HL-60/S4 (cell line): ENCODE measurements around the gene ZFAND2A.
"Not testable (repeated sequence)": the region's sequence is repeated elsewhere in the genome, so short reads cannot be mapped to it uniquely, and the experiment has no call there.

ENCODE experiments used
- in situ Hi-C: fragments of 300-500 bp; cut with MboI; formaldehyde crosslinking; loops from 2 replicates; pipeline ENCODE4 v1.14.3; 2022; ENCODE audit warnings: low sequenced_read_pairs

The ZFAND2A gene

DNA sequence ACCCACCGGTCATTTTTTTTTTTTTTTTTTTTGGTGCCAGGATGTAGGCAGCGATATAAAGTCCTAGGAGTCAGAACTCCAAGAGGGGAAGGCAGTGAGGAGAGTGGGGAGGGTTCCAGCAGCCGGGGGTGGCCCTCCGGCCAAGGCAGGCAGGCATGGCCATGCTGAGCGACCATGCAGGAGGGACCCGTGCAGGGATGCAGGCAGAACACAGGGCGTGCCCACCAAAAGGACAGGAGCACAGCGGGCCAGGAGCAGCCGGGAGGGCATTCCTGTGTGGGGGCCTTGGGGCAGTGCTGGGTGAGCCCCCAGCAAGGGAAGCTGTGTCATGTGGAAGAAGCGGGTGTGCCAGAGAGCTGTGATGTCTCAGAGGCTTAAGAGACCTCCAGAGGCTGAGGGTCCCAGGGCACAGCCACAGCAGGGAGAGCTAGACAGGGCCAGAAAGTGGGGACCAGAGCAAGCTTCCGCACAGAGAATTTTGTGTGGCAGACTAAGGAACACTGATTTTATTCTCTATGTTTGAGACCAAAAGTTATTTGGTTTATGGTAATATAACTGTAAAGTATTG, 5.7 kb downstream of the ZFAND2A start:
- in situ Hi-C loops = loop anchor here (10.0 kb wide), 1 partner anchor 159 kb away; no protein-coding TSS in a partner anchor

DNA sequence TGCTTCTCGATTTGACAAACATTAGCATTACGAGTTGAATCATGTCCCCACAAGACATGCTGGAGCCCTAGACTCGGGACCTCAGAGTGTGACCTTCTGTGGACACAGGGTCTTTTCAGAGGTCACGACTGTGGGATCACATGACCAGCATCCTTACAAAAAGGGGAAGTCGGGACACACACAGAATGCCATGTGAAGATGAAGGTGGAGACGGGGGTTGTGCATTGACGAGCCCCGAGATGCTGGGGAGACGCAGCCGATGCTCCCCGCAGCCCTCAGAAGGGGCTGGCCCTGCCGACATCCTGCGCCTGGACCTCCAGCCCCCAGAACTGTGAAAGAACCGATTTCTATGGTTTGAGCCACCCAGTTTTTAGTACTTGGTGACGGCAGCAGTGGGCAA, 7.5 kb downstream of the ZFAND2A start:
- in situ Hi-C loops = loop anchor here (10.0 kb wide), 1 partner anchor 158 kb away; no protein-coding TSS in a partner anchor

DNA sequence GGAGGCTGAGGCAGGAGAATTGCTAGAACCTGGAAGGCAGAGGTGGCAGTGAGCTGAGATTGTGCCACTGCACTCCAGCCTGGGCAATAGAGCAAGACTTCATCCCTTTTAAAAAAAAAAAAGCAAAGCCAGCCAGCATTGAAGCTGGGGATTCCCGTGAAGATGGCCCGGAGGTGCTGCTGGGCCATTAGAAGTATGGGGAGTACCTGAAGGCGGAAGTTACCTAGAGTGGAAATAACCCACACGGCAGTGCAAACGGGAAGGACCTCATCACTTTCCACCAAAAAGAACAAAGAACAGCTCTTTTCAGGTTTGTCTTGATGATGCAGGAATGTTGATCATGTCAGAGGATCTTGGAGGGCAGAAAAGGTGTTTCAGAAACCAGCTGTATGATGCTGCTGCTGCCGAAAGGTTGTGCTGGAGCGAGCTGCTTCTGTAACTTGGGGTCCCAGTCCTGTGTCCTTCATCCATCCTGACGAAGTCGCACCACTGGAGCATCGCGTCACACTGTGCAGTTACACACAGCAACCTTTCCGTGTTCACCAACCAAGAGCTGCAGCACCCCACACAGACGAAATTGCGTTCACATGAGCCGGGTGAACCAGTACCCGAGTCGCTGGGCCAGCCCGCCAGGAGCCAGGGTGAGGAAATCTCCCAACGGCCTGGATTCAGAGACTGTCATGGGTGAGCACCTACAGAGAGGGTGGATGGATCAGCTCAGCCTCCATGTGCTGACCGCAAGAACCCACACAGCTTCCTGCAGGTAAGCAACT, 8.2 kb downstream of the ZFAND2A start:
- in situ Hi-C loops = loop anchor here (10.0 kb wide), 1 partner anchor 157 kb away; no protein-coding TSS in a partner anchor

DNA sequence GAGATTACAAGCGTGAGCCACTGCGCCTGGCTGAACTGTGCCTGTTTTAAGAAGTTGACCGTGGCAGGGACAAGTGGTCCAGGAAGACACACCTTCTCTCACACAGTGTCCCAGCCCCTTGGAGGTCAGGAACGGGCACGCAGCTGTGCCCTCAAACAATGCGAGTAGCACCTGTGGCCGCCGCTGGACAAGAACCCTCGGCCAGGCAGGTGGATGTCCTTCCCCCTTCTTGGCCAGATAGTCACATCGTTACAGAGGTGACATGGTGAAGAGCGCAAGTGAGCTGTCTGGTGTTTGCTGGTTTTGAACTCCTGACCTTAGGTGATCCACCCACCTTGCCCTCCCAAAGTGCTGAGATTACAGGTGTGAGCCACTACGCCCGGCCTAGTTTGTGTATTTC, 8.8 kb downstream of the ZFAND2A start:
- in situ Hi-C loops = loop anchor here (10.0 kb wide), 1 partner anchor 156 kb away; no protein-coding TSS in a partner anchor

DNA sequence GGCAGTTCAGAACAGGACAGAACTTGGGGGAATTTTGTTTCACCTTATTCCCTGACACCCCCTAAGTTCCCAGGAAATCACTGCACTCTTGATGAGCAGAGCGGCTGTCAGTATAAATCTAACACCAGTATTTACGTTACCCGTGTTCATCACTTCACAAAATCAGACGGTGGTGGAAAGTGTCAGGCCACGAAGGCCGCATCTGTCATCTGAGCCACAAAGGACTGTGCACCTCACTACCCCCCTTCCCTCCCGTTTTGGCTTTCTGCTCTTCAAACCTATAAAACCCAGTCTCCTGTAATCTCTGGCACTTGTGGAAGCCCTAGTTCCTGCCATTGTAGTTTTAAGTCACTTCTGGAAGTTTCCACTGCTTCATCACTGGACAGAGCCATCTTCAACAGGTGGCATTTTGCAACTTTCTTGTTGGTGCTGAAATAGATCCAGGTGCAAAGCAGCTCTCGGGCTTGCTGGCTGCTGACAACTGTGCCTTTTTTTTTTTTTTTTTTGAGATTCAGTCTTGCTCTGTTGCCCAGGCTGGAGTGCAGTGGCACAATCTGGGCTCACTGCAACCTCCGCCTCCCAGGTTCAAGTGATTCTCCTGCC, 9.5 kb downstream of the ZFAND2A start:
- in situ Hi-C loops = loop anchor here (10.0 kb wide), 1 partner anchor 156 kb away; no protein-coding TSS in a partner anchor

DNA sequence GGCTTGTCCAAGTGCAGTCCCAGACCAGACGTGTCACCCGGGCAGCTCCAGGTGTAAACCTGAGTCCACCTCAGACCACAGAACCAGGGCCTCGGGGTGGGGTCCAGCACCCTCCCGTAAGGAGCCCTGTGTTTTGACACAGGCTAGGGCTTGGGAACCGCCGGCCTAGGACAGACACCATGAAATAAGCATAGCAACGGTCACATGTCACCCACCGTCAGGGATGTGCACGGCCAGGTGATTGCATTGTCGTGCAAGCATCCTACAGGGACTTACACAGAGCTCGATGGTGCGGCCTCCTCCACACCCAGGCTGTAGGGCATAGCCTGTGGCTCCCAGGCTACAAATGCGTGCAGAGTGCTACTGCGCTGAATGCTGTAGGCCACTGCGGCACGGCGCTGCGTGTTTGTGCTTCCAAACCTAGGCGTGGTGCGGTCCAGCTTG, 10.6 kb downstream of the ZFAND2A start:
- in situ Hi-C loops = no loop called here

DNA sequence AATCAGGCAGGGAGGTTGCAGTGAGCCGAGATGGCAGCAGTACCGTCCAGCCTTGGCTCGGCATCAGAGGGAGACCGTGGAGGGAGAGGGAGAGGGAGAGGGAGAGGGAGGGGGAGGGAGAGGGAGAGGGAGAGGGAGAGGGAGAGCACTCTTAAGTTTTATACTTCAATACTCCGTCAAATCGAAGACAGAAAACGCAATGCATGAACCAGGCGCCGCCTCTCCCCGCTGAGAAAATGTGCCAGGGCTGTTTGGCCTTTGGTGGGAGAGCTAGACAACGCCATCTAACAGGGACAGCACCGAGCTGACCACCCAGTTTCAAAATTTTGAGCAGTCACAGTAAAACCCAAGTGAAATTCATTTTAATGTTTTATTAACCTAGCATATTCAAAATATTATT, 12.1 kb downstream of the ZFAND2A start:
- in situ Hi-C loops = not testable (repeated sequence)

DNA sequence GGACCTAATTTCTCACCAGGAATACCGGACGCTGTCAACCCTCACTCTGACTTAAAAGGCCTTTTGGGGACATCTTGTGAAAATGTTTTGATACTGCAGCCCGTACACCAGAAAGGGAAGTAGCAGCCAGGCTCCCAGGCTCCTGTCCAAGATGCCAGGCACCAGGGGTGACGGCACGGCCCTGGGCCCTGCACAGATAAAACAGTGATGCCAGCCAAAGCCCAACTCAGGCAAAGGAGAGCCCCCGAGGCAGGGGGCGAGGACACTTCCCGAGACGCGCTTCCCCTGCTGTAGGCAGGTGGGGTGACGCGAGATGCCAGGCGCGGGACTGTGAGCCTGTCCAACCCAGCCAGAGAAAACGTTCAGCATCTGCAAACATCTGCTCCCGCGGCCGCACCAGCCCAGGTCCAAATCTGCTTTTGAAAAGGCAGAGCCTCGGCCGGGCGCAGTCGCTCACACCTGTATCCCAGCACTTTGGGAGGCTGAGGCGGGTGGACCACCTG, 15.7 kb downstream of the ZFAND2A start:
- in situ Hi-C loops = no loop called here

DNA sequence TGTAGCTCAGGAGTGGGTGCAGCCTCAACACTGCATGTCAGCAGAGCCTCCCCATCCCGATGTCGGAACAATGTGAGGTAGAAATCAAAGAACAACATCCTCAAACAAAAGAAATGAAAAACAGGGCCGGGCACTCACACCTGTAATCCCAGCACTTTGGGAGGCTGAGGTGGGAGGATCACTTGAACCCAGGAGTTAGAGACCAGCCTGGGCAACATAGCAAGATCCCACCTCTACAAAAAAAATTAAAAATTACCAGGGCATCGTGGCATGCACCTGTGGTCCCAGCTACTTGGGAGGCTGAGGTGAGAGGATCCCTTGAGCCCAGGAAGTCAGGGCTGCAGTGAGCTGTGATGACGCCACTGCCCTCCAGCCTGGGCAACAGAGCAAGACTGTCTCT, 17.0 kb downstream of the ZFAND2A start:
- in situ Hi-C loops = not testable (repeated sequence)

DNA sequence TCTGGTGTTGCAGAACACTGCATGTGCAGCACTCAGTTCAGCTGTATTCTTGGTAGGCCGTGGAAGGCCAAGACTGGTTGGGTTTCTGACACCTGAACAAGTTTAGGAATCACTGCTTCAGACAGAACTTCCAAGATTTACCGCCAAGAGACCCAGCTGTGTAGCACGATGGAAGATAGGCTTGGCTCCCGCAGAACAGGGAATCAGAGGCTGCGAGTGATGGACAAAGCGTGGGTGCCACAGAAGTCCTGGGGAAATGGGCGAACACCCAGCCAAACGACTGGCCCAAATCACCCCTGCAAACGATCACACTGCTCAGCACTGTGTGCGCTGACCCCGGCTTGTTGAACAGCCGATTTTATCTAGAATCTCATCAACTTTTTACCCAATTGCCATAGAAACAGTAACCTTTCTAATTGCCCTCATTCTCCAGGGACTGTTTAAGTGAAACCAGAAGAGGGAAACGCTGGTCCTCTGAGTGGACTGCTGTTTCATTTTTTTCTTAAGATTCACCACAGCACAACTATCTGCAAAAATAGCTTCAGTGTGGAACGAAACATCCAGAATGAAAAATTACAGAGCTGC, 17.9 kb downstream of the ZFAND2A start:
- in situ Hi-C loops = no loop called here

DNA sequence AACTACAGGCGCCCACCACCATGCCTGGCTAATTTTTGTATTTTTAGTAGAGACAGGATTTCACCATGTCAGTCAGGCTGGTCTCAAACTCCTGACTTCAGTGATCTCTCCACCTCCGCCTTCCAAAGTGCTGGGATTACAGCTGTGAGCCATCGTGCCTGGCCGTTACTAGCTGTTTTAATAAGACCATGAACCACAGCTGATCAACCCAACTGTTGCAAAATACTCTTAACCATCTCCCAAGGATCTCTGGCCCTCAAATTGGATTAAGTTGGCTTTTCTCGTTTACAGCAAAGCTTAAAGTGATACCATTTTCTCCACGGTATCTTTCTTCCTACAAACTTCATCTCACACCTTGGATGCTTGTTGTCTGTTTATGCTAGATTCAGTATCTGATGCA, 18.3 kb downstream of the ZFAND2A start:
- in situ Hi-C loops = no loop called here

DNA sequence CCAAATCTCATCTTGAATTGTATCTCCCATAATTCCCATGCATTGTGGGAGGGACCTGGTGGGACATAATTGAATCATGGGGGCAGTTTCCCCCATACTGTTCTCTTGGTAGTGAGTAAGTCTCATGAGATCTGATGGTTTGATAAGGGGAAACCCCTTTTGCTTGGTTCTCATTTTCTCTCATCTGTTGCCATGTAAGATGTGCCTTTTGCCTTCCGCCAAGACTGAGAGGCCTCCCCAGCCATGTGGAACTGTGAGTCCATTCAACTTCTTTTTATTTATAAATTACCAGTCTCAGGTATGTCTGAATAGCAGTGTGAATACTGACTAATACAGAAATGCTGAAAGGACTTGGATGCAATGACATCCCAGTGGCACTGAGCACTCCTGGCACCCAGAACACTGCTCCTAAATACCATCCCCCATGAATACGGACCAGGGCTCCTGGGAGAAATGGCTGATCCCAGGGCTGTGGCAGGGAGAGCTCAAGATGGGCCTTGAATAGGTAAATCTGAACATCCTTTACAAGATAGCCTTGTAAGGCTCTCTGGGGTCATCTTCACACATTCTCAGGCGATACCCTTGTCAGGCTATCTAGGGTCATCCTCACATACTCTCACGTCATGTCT, 19.4 kb downstream of the ZFAND2A start:
- in situ Hi-C loops = no loop called here

DNA sequence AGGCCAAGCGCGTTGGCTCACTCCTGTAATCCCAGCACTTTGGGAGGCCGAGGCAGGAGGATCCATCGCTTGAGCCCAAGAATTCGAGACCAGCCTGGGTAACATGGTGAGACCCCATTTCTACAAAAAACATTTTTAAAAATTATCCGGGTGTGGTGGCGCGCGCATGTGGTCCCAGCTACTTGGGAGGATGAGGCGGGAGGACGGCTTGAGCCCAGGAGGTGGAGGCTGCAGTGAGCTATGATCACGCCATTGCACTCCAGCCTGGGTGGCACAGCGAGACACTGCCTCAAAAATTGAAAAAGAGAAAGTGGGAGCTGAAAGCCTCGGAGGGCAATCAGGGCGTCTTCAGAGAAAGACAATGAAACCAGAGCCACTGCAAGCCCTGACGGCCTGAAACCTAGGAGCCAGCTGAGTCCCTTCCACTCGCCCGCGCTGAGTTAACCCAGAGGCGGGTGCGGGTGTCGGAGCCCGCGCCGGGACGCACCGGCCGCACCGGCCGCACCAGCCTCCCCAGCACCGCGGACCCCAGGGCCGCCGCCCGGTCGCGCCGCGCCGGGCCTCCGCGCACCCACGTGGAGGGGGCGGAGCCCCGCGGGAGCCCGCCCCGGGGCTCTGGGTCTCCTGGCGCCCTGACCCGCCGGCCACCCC, 22.4 kb downstream of the ZFAND2A start:
- in situ Hi-C loops = no loop called here

DNA sequence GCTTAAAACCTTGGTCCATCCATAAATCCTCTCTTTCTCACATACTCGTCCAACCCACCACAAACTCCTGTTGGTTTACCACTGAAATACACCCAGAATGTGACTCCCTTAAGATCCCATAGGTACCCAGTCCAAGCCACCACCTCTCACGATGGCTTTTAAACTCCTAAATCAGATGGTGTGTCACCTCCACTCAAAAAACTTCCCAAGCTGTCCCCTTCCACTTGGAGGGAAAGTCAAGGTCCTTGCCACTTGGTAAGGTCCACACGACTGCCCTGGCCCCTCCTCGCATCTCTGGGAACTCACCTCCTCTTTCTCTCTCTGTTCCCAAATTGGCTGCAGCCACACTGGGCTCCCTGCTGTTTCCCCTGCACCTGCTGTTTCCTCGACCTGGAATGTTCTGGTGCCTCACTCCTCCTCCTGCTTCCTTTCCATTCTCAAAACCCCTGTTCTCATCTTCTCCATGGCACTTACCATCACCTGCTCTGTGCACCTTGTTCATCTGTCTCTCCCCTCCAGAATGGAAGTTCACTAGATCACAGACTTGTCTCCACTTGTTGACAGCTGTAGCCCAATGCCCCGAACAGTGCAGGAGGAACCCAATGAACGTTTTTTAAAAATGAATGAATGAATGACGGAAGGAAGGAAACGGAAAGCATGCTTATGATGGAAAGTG, 23.0 kb downstream of the ZFAND2A start:
- in situ Hi-C loops = no loop called here

DNA sequence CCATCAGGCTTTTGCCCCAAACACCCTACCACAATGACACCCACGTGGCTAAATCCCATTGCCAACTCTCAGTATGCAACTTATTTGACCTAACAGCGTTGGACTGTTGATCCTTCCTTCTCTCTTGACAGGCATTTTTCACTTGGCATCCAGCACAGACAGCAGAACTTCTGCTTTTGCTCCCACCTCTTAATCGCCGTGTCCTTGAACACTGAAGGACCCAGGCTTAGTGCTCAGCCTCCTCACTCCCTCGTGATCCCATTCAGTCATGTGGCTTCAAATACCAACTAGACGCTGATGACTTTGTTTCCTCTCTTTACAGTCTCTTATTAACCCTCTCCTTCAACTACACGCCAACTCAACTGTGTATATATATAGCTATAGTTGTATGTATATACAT, 25.0 kb downstream of the ZFAND2A start:
- in situ Hi-C loops = no loop called here

DNA sequence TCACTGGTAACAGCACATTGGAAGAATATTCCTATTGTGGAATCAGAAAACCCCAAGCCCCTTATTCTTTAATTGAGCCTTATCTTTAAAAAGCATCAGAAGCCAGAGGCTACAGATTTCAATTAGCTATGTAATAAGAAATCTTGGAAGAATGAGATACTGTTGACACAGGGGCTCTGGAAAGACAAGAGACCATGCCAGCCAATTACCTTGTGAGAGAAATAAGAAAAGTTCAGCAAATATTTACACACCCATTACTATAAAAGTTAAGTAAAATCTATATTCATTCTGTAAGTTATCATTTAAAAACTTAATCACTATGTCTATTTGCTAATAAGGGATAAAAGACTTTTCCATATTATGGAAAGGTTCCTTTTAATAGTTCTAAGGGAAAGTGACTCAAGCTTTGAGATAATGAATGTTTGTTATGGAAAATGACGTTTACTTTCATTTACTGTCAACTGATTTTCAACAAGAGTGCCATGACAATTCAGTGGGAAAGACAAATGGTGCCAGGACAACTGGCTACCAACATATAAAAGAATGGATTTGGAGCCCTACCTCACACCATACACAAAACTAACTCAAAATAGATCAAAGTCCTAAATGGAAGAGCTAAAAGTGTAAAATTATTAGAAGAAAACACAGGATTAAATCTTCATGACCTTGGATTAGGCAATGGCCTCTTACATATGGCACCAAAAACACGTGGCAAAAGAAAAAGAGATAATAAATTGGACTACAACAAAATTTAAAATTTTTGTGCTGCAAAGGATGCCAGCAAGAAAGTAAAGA, 28.3 kb downstream of the ZFAND2A start:
- in situ Hi-C loops = no loop called here

DNA sequence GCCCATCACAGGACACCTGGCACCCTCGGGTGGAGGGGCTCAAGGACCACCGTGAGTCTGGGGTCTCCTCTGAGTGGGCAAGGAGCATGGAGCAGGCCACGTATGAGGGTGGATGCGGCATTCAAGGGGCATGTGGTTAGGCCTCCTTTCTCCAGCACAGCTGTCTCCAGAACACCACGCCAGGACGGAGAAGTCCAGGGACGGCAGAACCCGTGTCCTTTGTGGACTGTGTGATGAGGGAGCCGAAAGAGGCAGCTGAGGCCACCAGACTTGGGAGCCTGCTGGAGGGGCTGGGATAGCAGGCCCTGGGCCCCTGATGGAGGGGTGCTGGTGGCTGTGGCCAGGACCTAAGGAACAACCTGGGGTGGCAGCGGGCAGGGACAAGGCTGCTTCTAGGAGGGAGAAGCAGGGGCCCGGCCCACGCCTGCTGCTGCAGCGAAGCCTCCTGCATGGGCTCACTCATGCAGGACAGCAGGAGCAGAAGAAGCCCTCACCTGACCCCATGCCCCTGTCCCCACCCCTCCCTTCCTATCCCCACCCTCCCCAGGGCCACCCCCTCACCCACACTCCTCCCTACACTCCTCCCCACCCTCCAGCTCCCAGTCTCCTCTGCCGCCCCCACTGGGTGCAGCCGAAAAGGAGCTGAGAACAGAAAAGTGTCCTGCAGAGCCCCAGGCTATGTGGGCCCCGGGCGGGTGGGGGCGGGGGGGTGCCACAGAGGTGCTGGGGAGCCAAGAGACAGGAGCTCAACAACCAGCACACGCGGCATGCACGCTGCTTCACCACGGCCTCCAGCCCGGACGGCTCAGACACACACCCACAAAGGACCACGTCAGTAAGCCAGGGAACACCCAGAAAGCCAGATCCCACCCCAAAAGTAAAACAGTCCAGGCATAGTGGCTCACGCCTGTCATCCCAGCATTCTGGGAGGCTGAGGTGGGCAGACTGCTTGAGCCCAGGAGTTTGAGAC, 29.7 kb downstream of the ZFAND2A start:
- in situ Hi-C loops = no loop called here

DNA sequence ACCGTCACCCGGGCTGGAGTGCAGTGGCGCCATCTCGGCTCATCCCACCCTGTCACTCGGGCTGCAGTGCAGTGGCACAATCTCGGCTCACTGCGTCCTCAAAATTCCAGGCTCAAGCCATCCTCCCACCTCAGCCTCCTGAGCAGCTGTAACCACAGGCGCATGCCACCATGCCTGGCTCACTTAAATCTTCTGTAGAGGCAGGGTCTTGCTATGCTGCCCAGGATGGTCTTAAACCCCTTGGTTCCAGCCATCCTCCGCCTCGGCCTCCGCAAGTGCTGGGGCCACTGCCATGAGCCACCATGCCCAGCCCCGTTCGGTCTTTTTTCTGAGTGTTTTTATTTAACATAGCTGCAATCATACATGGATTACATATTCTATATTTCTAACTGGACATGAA, 30.6 kb downstream of the ZFAND2A start:
- in situ Hi-C loops = no loop called here
